HG02981 (cell line): ENCODE data around the gene CPNE9.

ENCODE experiments used
- ATAC-seq: cut with Tn5 transposase; IDR thresholded peaks from one replicate; pipeline ENCODE4 v1.9.1; 2021; ENCODE audit warnings: mild to moderate bottlenecking, moderate library complexity; ENCODE audit not compliant: unreplicated experiment

CPNE9 gene

DNA sequence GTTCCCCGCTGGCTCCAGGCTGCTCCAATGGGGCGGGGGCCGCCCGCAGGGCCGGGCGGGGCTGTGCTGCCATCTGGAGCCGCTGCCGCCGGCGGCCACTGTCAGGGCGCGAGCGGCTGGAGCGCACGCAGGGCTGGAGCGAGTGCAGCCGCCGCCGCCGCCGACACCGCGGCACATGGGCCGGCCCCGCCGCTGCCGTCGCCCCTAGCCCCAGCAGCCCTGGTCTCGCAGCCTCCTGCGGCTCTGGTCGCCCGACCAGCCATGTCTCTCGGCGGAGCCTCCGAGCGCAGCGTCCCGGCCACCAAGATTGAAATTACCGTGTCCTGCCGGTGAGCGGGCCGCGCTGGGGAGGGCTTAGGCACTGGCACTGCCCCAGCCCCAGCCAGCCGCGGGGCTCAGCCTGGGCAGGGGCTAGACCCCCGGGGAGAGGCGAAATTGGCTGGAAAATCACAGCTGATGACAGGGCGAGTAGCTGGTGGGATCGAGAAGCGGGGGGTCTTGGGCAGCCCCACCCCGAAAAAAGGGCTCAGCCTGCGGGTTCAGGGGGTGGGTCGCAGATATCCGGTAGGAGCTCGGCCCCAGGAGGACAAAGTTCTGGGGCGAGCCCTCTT, at the start of gene CPNE9:
CPNE9 (plus strand) TSS at position 98 of the 611 bp plus-strand sequence; CDS start at position 262, 164 bp downstream.
- no peak for ATAC-seq

GRCh38 chr3:9659849-9660248, 43.8 kb upstream of the CPNE9 start:
- no peak for ATAC-seq

GRCh38 chr3:9660972-9661371, 42.7 kb upstream of the CPNE9 start:
- ATAC-seq = no peak

- ATAC-seq = no peak
These were observed 39.4 kb upstream of the CPNE9 start for GRCh38 chr3:9664119-9664751.

DNA sequence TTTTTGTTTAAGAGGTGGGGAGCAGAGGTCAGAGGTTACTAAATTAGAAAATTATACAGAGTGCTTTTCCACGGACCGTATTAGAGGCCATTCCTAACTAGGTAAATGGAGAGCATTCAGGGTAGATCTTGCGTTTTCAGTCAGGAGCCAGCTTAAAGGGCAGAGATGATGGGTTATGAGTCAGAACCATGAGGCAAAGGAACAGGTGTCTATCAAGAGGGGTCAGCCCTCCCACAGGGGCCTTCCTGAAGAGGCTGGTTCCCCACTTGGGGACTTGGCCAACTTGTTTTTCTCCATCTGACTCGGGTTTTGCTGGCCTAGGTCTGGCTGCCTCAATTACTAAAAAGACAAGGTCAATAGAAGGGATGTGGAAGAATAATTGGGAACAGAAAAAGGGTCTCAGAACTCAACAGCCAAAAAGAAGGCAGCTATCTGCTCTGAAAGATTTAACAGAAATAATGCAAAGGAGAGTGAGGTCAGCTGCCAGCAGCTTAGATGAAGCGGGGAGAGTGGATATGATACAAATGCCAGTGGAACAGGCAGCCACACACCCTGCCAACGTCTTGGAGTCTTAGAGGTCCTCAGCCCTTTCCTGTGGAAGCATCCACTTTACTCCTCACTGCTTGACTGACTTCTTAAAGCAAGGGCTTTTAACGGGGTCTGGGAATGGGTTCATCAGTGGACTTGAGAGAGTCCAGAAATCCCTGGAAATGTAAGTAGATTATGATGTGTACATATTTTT, 36.8 kb upstream of the CPNE9 start:
- no peak for ATAC-seq

DNA sequence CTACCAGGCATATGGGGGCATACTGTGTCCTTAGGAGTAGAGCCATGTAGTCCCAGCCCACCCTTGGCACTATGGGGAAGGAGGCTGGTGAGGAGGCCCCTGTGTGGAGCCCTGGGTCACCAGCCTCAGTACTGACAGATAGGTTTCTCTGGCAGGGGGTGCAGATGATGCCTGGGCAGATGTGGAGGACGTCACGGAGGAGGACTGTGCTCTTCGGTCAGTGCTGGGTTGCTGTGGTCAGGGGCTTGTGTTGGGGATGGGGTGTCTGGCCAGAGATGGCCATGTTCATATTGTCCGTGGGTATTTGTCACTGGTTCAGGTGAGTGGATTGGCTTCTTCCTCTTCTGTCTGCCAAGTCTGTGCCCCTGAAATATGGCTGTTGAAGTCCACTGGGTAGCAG, 34.4 kb upstream of the CPNE9 start:
- ATAC-seq = no peak

GRCh38 chr3:9669720-9670432, 33.8 kb upstream of the CPNE9 start:
- no peak for ATAC-seq

- ATAC-seq = no peak
These were observed 30.6 kb upstream of the CPNE9 start for GRCh38 chr3:9673082-9673481.

DNA sequence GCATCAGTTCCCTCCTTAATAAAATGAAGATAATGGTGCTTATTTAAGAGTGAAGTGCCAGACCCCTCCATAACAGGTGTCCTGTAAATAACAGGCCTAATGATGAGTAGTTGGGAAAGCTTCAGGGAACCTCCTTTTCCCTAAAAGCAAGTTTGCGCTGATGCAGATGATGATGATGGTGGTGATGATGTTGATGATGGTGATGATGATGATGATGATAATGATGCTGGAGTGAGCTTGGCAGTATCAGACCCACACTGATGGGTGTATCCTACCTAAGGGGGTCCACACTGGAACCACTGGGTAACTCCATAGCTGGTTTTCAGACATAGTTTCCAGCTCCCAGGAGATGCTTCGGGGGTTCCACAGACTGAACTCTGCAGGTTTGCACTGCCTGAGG, 29.9 kb upstream of the CPNE9 start:
- ATAC-seq = no peak

GRCh38 chr3:9675736-9676290, 27.8 kb upstream of the CPNE9 start:
- ATAC-seq = no peak

DNA sequence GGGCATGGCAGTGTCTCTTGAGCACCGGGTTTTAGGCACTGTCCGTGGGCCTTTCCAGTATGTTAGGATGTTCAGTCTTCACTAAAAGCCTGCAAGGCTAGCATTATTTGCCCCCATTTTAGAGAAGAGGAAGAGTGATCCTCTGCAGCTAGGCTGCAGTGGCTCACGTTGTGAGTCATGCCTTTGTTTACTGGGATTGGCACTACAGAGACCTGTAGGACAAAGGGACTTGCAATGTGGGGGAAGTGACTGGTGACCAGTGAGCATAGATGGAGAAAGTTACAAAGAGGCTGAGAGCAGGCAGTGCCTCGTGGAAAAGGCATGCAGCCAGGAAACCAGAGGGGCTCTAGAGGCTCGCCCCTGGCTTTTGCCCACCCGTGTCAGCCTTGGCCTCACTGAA, 26.8 kb upstream of the CPNE9 start:
- no peak for ATAC-seq

DNA sequence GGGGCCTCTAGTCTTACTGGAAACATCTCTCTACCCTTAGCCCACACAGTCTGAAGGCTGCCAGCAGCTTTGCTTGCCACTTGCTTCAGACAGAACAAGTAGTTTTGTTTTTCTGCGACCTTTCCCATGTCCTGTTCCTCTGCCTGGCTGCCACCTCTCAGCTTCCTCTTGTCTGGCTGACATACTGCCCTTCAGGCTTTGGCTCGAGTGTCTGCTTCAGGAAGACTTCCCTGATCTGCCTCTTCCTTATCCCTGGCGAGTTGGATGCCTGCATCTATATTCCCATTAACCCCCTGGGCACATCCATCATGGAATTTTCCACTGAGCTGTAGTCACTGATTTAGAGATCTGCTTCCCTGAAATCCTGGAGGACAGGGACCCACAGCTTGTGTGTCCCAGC, 25.1 kb upstream of the CPNE9 start:
- no peak for ATAC-seq

DNA sequence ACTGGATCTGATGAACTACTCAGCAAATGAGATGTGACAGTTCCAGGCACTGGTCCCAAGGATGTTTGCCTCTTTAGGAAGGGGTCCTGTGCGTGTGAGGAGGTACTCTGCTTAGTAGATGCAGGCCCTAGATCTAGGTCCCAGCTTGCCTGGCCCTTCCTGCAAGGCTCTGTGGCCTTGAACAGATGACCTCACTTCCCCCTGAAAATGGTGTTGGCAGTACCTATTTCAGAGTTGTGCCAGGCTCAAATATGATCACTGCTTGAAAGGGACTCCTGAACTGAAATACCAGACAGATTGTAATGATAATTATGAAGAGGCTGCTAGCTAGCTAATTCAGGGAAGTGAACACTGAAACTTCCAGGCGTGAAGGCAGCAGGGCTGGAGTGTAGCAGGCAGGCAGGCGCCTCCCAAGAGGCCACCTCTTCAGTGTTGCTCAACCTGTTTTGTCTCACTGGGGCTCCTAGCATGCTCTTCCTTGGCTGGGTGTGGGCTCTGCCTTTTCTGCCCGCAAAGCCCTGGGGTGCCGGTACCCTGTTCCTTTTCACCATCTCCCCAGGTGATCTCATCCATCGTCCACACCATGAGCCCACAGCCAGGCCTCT, 24.1 kb upstream of the CPNE9 start:
- no peak for ATAC-seq

DNA sequence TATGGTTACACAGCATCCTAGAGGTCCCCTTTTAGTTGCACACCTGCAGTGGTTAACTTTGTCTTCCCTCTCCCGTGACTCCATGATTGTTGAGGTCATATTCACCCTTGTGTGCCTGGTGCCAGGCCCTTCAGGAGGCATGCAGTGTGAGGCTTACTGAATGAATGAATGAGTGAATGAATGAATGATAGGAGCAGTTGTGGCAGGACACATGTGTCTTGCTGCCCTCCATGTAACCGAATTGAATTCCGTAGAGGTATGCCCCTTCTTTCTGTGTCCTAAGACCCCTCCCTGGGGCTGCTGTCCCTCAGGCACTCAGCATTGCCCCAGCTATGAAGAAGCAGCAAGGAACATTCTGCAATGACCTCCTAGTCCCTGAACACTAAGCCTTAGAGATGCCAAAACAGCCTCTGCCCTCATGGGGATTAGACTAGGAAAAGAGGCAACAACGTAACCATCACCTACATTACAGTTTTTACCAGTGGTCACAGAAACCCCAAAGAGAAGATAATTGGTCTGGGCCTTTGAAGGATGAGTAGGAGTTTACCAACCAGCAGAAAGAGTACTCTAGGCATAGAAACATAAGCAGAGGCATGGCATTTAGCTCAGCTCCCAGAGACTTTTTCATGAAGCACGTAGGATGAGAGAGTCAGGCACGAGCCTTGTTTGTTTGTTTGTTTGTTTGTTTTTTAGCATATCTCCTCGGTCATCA, 22.5 kb upstream of the CPNE9 start:
- ATAC-seq = no peak

GRCh38 chr3:9681723-9682081, 21.9 kb upstream of the CPNE9 start:
- ATAC-seq = no peak

DNA sequence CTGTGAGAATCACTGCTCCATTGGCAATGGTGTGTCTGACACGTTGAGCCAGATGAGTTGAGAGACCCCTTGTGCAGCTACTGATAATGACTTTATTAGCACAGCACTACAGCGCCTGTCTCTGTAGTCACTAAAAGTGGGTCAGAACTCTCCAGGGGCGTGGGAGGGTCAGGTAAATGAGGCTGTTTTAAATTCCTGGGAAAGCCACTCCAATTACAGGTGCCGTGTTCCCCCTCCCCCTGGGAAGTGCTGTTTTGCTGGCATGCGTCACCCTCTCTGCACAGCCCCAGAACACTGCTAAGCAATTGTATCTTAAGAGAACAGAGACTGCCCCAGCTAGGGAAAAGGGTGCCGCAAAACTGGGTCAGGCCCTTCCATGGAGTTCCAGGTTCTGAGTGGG, 21.5 kb upstream of the CPNE9 start:
- ATAC-seq = no peak

- no peak for ATAC-seq
These were observed 20.2 kb upstream of the CPNE9 start for GRCh38 chr3:9683426-9683825.

DNA sequence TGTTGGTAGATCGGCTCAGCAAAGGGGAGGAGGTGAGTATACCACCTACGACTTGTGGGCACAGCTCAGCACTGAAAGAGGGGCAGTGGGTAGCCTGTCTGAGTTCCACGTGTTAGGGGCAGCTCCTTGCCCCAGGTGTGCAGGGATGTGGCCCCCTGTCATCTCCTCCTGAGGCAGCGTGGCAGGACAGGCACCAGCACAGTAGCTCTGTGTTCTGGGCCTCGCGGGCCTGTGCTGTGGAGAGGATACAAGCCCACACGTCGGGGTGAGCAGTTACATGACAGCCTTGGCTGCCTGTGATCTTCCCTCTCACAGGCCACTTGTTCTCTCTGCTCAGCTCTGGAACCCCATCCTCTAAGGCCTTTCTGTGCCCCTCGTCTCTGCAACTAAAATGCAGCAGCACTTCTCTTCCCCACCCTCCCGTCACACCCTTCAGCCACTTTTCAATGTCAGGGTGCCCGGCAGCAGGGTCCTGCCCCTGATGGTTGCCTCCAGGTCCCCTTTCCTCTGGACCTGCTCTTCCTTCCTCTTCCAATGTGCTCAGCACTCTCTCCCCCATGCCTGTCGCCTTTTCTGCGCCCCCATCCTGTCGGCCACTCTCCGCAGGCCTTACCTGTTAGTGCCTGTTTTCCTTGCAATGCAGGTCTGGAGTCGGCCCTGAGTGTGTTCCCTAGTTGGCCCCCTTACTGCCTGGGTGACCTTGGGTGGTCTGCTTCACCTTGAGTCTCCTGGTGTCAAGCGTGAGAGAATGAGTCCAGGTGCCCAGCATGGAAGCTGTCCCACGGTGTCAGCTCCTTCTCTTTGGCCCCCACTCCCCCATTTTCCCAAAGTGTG, 18.2 kb upstream of the CPNE9 start:
- no peak for ATAC-seq

GRCh38 chr3:9686050-9686550, 17.5 kb upstream of the CPNE9 start:
- no peak for ATAC-seq
